ENCODE measurements around the gene CKB. TPM values are rescaled to one million over a fixed set of nuclear protein-coding genes. Genes with fewer than 3 reads are reported as not detected.
"Not testable (repeated sequence)": the region's sequence is repeated elsewhere in the genome, so short reads cannot be mapped to it uniquely, and the experiment has no call there.

CKB gene
- total and polyA plus RNA-seq, 12 donors = 273 to 1,062 (median 632) TPM

DNA sequence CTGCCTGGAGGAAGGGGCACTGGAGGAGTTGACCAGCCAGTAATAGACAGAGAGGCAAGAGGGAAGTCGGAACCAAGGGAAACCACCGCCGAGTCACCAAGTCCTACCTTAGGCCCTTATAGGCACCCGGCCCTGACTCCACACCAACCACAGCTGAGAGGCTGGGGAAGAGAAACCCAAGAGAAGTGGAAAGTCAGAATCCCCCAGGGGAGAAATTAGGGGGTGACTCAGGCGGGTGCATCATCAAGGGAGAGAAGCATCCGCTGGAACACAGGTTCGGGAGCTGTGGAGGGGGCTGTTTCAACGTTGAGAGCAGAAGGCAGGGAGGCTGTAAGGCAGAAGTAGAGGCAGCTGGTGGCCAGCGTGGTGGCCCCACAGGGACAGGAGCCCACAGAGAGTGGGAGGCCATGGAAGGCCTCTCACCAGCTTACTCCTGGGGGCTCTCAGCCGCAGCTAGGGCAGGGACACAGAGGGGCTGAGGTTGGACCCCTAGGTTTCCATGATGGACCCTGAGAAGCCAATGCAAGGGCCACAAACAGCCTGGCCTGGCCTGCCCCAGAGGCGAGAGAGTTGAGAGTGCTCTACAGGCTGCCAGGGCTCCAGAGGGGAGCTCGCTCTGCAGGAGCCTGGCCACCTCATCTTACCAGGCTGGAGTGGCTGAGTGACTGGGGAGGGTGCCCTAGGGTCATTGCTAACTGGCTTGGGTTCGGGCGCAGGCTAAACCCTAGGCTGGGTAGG, 4.9 kb upstream of the CKB start:
- DNase-seq (peak in 1 of 2 donors; percentile 19), ATAC-seq (peak in 5 of 8 donors; percentile 0 to 5 (median 1))
- Histone ChIP-seq H3K9me3 (no peaks in the 10 kb centered on the region), H3K4me1 (peaks cover 11 to 73% (median 53%) of the 10 kb centered on the region in 9 donors), H3K27ac (peak overlapping the region; percentile 82 to 97 (median 94)), H3K36me3 (peaks cover 0 to 3% (median 0%) of the 10 kb centered on the region in 9 donors), H3K27me3 (peaks cover 0 to 19% (median 0%) of the 10 kb centered on the region in 7 donors), H3K4me3 (peak overlapping the region in 5 of 10 donors; percentile 89 to 98 (median 91))
- intact Hi-C loops (cut with DNase I) = no loop called here
- TF ChIP-seq, protein P1, sequence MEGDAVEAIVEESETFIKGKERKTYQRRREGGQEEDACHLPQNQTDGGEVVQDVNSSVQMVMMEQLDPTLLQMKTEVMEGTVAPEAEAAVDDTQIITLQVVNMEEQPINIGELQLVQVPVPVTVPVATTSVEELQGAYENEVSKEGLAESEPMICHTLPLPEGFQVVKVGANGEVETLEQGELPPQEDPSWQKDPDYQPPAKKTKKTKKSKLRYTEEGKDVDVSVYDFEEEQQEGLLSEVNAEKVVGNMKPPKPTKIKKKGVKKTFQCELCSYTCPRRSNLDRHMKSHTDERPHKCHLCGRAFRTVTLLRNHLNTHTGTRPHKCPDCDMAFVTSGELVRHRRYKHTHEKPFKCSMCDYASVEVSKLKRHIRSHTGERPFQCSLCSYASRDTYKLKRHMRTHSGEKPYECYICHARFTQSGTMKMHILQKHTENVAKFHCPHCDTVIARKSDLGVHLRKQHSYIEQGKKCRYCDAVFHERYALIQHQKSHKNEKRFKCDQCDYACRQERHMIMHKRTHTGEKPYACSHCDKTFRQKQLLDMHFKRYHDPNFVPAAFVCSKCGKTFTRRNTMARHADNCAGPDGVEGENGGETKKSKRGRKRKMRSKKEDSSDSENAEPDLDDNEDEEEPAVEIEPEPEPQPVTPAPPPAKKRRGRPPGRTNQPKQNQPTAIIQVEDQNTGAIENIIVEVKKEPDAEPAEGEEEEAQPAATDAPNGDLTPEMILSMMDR (IDR thresholded peaks at IDR 0.05) = no peak
- WGBS, 2 donors = 80 to 81% methylated on average over 14 of the region's 14 CpGs

DNA sequence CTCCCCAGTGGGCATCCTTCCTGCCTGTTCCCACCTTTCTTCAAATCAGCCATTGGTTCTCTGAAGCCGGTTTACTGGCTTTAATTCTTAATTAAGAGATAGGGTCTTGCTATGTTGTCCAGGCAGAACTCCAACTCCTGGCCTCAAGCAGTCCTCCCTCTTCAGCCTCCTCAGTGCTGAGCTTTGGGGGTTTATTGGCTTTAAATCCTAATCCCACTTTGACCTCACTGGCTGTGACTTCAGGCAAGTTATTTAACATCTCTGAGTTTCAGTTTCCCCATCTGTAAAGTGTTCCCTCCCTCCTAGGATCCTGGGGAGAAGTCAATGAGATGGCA, 4.3 kb upstream of the CKB start:
- WGBS, 2 donors = 85 to 91% methylated on average over 1 of the region's 1 CpG
- peaks cover 11 to 77% (median 57%) of the 10 kb centered on the region in 9 donors for H3K4me1 ChIP-seq
- H3K9me3 ChIP-seq = no peaks in the 10 kb centered on the region
- H3K27me3 ChIP-seq = peaks cover 0 to 24% (median 0%) of the 10 kb centered on the region in 7 donors
- H3K27ac ChIP-seq = peak overlapping the region in 6 of 10 donors; percentile 2 to 95 (median 49)
- no peak for DNase-seq
- ATAC-seq = no peak
- H3K36me3 ChIP-seq = no peaks in the 10 kb centered on the region
- TF ChIP-seq, protein P1 (IDR thresholded peaks at IDR 0.05) = no peak
- H3K4me3 ChIP-seq = no peak overlapping the region
- intact Hi-C loops (cut with DNase I) = no loop called here

DNA sequence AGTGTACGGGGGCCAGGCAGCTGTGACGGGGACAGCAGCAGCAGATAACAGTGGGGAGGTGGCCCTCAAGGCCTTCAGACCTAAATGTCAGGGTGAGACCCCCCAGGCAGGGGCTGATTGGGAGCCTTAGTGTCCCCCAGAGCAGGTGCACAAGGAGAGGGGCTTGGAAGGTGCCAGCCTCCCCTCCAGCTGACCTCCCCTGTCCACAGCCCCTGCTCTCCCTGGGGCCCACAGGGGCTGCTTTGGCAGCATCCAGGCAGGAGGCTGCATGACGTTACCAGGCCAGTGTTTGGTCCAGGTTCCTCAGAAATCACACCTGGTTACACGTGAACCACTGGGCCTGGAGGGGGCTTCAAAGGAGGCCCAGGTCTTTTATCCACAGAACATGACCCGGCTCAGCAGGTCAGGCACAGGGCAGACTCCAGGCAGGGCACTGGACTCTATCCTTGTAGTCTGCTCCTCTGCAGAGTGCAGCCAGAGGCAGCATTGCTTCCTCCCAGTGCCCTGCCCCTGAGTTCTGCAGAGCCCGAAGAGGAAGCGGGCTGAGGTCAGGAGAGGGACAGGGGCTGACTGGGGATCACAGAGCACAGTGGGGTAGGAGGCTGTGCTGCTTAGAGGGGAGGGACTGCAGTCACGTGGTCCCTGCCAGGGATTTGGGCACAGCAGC, 3.8 kb upstream of the CKB start:
- ATAC-seq (no peak), DNase-seq (peak in 1 of 2 donors; percentile 15)
- peak overlapping the region in 8 of 10 donors; percentile 25 to 89 (median 46) for H3K27ac ChIP-seq
- 68 to 72% methylated on average over 8 of the region's 8 CpGs for WGBS, 2 donors
- H3K4me1 ChIP-seq = peaks cover 15 to 79% (median 59%) of the 10 kb centered on the region in 9 donors
- H3K27me3 ChIP-seq = peaks cover 0 to 29% (median 0%) of the 10 kb centered on the region in 7 donors
- intact Hi-C loops (cut with DNase I) = no loop called here
- no peaks in the 10 kb centered on the region for H3K36me3 ChIP-seq
- H3K9me3 ChIP-seq = no peaks in the 10 kb centered on the region
- no peak overlapping the region for H3K4me3 ChIP-seq
- TF ChIP-seq, protein P1 (IDR thresholded peaks at IDR 0.05) = no peak

DNA sequence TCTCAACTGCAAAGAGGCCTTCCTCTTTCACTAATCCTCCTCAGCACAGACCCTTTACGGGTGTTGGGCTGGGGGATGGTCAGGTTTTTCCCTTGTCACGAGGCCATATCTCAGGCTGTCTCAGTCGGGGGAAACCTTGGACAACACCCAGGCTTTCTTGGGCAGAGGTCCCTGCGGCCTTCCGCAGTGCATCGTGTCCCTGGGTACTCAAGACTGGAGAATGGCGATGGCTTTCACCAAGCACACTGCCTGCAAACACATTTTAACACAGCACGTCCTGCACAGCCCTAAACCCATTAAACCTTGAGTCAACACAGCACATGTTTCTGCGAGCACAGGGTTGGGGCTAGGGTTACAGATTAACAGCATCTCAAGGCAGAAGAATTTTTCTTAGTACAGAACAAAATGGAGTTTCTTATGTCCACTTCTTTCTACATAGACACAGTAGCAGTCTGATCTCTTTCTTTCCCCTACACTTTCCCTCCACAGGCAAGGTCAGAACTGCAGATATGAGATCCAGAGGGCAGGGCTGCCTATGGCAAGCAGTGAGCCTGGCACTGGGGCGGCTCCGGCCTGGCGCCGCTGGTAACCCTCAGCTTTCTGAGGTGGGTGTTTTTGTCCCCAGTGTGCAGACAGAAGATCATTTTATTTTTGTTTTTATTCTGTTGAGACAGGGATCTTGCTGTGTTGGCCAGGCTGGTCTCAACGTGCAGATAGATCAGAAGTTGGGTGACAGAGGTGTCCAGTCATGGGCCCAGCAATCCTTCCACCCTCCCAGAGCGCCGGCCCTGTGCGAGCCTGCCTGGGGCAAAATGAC, 3.0 kb upstream of the CKB start:
- H3K9me3 ChIP-seq; DNase-seq; H3K36me3 ChIP-seq; intact Hi-C loops (cut with DNase I); ATAC-seq; H3K4me3 ChIP-seq: not testable (repeated sequence)
- 55 to 56% methylated on average over 17 of the region's 17 CpGs for WGBS, 2 donors
- H3K27me3 ChIP-seq = peaks cover 0 to 36% (median 0%) of the 10 kb centered on the region in 7 donors
- peak overlapping the region in 8 of 10 donors; percentile 25 to 89 (median 46) for H3K27ac ChIP-seq
- peaks cover 16 to 78% (median 64%) of the 10 kb centered on the region in 9 donors for H3K4me1 ChIP-seq
